Neural cell (in vitro differentiated cells): Measurements from ENCODE around the gene TRPV2.

ENCODE experiments used
- EP300 ChIP-seq: fragments of 450-650 bp; conservative IDR thresholded peaks from 2 replicates; pipeline ENCODE4 v1.6.1; 2014; ENCODE audit warnings: antibody characterized with exemption, mild to moderate bottlenecking, moderate library complexity; ENCODE audit not compliant: poor library complexity, severe bottlenecking
- EZH2 ChIP-seq: fragments of 200-600, 300-800 bp; shearing (Covaris generic), sonication (generic); IDR thresholded peaks from 2 replicates; pipeline ENCODE4 v1.6.1; 2014; ENCODE audit warnings: antibody characterized with exemption, low read length, borderline replicate concordance, mild to moderate bottlenecking; ENCODE audit not compliant: insufficient read depth, poor library complexity, severe bottlenecking
- MXI1 ChIP-seq: fragments of 450-650 bp; conservative IDR thresholded peaks from 2 replicates; pipeline ENCODE4 v1.6.1; 2014; ENCODE audit warnings: antibody characterized with exemption, mild to moderate bottlenecking; ENCODE audit not compliant: poor library complexity, severe bottlenecking
- POLR2AphosphoS5 ChIP-seq: IDR thresholded peaks from 2 replicates; pipeline ENCODE4 v1.6.1; 2012
- RAD21 ChIP-seq: fragments of 450-650 bp; conservative IDR thresholded peaks from 2 replicates; pipeline ENCODE4 v1.6.1; 2014; ENCODE audit warnings: antibody characterized with exemption, mild to moderate bottlenecking, moderate library complexity
- TAF1 ChIP-seq: IDR thresholded peaks from 2 replicates; pipeline ENCODE4 v1.6.1; 2012; ENCODE audit warnings: low read depth
- TF ChIP-seq, protein P1 (sequence below): fragments of 450-650 bp; IDR thresholded peaks from 2 replicates; pipeline ENCODE4 v1.5.1; 2014; ENCODE audit warnings: antibody characterized with exemption, mild to moderate bottlenecking, moderate library complexity; ENCODE audit not compliant: poor library complexity, severe bottlenecking
- TF ChIP-seq, protein P2 (sequence below): IDR thresholded peaks from 2 replicates; pipeline ENCODE4 v1.6.1; 2012; ENCODE audit warnings: borderline replicate concordance

DNA sequence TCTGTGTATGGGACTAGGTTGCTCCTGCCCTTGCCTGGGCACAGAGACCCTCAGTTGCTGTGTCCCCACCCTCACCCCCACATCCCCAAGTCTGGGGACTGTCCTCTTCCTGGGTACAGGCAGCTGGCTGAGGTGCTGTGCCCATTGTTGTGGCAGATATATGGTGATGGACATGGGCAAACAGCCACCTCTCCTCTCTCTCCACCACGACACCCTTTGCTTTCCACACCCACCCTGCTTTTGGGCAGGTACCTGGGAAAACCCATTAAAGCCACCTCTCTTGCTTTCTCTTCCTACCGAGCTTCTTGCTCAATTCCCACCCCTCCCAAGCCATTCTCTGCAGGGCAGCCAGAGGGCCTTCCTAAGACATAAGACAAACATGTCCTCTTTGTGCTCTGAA is 21.7 kb downstream of the TRPV2 start:
- TF ChIP-seq, protein P1, sequence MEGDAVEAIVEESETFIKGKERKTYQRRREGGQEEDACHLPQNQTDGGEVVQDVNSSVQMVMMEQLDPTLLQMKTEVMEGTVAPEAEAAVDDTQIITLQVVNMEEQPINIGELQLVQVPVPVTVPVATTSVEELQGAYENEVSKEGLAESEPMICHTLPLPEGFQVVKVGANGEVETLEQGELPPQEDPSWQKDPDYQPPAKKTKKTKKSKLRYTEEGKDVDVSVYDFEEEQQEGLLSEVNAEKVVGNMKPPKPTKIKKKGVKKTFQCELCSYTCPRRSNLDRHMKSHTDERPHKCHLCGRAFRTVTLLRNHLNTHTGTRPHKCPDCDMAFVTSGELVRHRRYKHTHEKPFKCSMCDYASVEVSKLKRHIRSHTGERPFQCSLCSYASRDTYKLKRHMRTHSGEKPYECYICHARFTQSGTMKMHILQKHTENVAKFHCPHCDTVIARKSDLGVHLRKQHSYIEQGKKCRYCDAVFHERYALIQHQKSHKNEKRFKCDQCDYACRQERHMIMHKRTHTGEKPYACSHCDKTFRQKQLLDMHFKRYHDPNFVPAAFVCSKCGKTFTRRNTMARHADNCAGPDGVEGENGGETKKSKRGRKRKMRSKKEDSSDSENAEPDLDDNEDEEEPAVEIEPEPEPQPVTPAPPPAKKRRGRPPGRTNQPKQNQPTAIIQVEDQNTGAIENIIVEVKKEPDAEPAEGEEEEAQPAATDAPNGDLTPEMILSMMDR = no peak
- TF ChIP-seq RAD21 = no peak
- TF ChIP-seq MXI1 = no peak
- no peak for TF ChIP-seq EP300
- TF ChIP-seq, protein P2, sequence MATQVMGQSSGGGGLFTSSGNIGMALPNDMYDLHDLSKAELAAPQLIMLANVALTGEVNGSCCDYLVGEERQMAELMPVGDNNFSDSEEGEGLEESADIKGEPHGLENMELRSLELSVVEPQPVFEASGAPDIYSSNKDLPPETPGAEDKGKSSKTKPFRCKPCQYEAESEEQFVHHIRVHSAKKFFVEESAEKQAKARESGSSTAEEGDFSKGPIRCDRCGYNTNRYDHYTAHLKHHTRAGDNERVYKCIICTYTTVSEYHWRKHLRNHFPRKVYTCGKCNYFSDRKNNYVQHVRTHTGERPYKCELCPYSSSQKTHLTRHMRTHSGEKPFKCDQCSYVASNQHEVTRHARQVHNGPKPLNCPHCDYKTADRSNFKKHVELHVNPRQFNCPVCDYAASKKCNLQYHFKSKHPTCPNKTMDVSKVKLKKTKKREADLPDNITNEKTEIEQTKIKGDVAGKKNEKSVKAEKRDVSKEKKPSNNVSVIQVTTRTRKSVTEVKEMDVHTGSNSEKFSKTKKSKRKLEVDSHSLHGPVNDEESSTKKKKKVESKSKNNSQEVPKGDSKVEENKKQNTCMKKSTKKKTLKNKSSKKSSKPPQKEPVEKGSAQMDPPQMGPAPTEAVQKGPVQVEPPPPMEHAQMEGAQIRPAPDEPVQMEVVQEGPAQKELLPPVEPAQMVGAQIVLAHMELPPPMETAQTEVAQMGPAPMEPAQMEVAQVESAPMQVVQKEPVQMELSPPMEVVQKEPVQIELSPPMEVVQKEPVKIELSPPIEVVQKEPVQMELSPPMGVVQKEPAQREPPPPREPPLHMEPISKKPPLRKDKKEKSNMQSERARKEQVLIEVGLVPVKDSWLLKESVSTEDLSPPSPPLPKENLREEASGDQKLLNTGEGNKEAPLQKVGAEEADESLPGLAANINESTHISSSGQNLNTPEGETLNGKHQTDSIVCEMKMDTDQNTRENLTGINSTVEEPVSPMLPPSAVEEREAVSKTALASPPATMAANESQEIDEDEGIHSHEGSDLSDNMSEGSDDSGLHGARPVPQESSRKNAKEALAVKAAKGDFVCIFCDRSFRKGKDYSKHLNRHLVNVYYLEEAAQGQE = no peak
- TF ChIP-seq POLR2AphosphoS5 = no peak
- no peak for TF ChIP-seq EZH2
- TF ChIP-seq TAF1 = no peak
